Measurements from ENCODE around the gene LHX4. TPM values are rescaled to one million over a fixed set of nuclear protein-coding genes. Genes with fewer than 3 reads are reported as not detected.

Gene LHX4
- total RNA-seq, 4 donors from 2014 or later: not detected

DNA sequence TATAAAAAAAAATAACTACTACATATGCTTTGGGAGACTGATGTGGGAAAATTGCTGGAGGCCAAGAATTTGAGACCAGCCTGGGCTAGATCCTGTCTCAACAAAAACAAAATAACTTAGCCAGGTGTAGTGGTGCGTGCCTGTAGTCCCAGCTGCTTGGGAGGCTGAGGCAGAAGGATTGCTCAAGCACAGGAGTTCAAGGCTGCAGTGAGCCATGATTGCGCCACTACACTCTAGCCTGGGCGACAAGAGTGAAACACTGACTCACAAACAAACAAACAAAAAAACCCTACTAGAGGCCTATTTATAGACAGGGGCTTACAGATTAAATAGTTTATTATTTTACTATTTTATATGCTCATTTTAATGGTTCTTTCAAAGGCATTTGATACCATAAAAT lies 80.0 kb downstream of the LHX4 start:
- Histone ChIP-seq H3K27me3 (no peaks in the 10 kb centered on the region), H3K4me3 (no peak overlapping the region), H3K27ac (no peak overlapping the region), H3K36me3 (peaks cover 0 to 9% (median 2%) of the 10 kb centered on the region in 3 donors), H3K9me3 (no peaks in the 10 kb centered on the region), H3K4me1 (no peaks in the 10 kb centered on the region)
- 92 to 96% methylated on average over 3 of the region's 3 CpGs for WGBS, 2 donors
- TF ChIP-seq POLR2A (IDR thresholded peaks at IDR 0.05) (no peak), CTCF (IDR thresholded peaks at IDR 0.05) (no peak), EP300 (IDR thresholded peaks at IDR 0.05) (no peak)
- no peak for DNase-seq (ENCODE audit: low spot score in 2 of 2)

DNA sequence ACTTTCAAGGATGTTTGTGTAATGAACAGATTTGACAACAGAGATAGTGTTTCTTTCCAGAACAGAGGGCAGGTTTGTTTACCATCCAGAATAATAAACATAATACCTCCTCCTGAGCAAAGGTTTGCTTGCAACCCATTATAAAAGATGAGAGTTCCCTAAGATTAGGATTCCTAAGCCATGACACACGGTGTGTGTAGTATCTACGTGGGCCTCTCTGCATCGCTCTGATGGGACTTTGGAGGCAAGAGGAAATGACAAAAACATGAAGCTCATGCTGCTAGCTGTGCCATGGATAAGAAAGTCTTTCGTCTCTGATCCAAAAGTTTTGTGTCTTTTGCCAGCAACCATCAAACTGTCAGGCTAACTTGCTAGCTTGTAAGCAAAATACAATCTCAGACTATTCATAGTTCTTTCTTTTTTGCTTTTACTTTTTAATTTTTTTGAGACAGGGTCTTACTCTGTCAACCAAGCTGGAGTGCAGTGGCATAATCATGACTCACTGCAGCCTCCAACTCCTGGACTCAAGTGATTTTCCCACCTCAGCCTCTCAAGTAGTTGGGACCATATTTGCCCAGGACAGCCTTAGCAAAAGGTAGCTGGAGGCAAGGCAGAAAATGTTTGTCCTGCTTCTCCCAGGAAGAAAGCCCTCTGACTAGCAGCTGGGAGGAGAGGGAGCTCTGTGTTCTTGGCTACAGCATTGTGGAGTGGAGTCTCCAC lies 81.1 kb downstream of the LHX4 start:
- H3K9me3 ChIP-seq: no peaks in the 10 kb centered on the region
- no peak overlapping the region for H3K27ac ChIP-seq
- TF ChIP-seq EP300 (IDR thresholded peaks at IDR 0.05) (no peak), POLR2A (IDR thresholded peaks at IDR 0.05) (no peak), CTCF (IDR thresholded peaks at IDR 0.05) (no peak)
- no peak for DNase-seq (ENCODE audit: low spot score in 2 of 2)
- H3K36me3 ChIP-seq: peaks cover 0 to 9% (median 2%) of the 10 kb centered on the region in 3 donors
- WGBS, 2 donors: 87 to 88% methylated on average over 4 of the region's 4 CpGs
- no peak overlapping the region for H3K4me3 ChIP-seq
- no peaks in the 10 kb centered on the region for H3K4me1 ChIP-seq
- H3K27me3 ChIP-seq: no peaks in the 10 kb centered on the region

GRCh38 chr1:180312926-180313325 lies 82.9 kb downstream of the LHX4 start:
- DNase-seq (ENCODE audit: low spot score in 2 of 2): no peak

GRCh38 chr1:180327089-180327488 lies 97.0 kb downstream of the LHX4 start:
- H3K4me1 ChIP-seq: no peaks in the 10 kb centered on the region
- no peak for DNase-seq (ENCODE audit: low spot score in 2 of 2)
- no peaks in the 10 kb centered on the region for H3K27me3 ChIP-seq
- H3K9me3 ChIP-seq: peaks cover 0 to 4% (median 0%) of the 10 kb centered on the region in 4 donors
- 96 to 99% methylated on average over 6 of the region's 6 CpGs for WGBS, 2 donors
- TF ChIP-seq CTCF (IDR thresholded peaks at IDR 0.05) (no peak), EP300 (IDR thresholded peaks at IDR 0.05) (no peak), POLR2A (IDR thresholded peaks at IDR 0.05) (no peak)
- no peak overlapping the region for H3K27ac ChIP-seq
- no peak overlapping the region for H3K4me3 ChIP-seq
- no peaks in the 10 kb centered on the region for H3K36me3 ChIP-seq

More at GRCh38 chr1:180312926-180313325, 82.9 kb downstream of the LHX4 start:
- H3K36me3 ChIP-seq: peaks cover 0 to 9% (median 2%) of the 10 kb centered on the region in 3 donors
- no peak overlapping the region for H3K4me3 ChIP-seq
- H3K27me3 ChIP-seq: no peaks in the 10 kb centered on the region
- no peaks in the 10 kb centered on the region for H3K9me3 ChIP-seq
- no peaks in the 10 kb centered on the region for H3K4me1 ChIP-seq
- 92 to 95% methylated on average over 2 of the region's 2 CpGs for WGBS, 2 donors
- no peak overlapping the region for H3K27ac ChIP-seq
- TF ChIP-seq EP300 (IDR thresholded peaks at IDR 0.05): no peak
- no peak for TF ChIP-seq POLR2A (IDR thresholded peaks at IDR 0.05)
- no peak for TF ChIP-seq CTCF (IDR thresholded peaks at IDR 0.05)

Other genes with a start within 250 kb of the LHX4 start
- gene QSOX1, start 75.4 kb upstream of the LHX4 start, total RNA-seq: 10 to 100 TPM; 41.0 to 55.5 (median 50.7) TPM

Measured in tibial nerve (tissue), 4 donors.